T-helper 2 cell treated with Interferon-gamma antibody and Interleukin-4, amounts not matched to agents 5 μg/mL and 100 μg/mL, for 36 hours (primary cell): ENCODE measurements around the gene FKBP2.

ENCODE experiments used
- DNase-seq: peaks from one replicate; pipeline ENCODE4 v3.0.0; 2021; ENCODE audit warnings: low spot score
- H3K27ac Mint-ChIP-seq: one replicate; pipeline ENCODE4 v1.8.0; 2021; ENCODE audit warnings: mild to moderate bottlenecking, mixed read lengths
- H3K27me3 Mint-ChIP-seq: one replicate; pipeline ENCODE4 v1.8.0; 2021; ENCODE audit warnings: low read depth, mixed read lengths
- H3K36me3 Mint-ChIP-seq: one replicate; pipeline ENCODE4 v1.8.0; 2021; ENCODE audit warnings: low read depth, mixed read lengths
- H3K4me1 Mint-ChIP-seq: one replicate; pipeline ENCODE4 v1.8.0; 2021; ENCODE audit warnings: low read depth, mixed read lengths
- H3K4me3 Mint-ChIP-seq: one replicate; pipeline ENCODE4 v1.8.0; 2022; ENCODE audit warnings: mild to moderate bottlenecking, moderate library complexity, mixed read lengths
- H3K9me3 Mint-ChIP-seq: one replicate; pipeline ENCODE4 v1.8.0; 2021; ENCODE audit warnings: mixed read lengths

Gene FKBP2

DNA sequence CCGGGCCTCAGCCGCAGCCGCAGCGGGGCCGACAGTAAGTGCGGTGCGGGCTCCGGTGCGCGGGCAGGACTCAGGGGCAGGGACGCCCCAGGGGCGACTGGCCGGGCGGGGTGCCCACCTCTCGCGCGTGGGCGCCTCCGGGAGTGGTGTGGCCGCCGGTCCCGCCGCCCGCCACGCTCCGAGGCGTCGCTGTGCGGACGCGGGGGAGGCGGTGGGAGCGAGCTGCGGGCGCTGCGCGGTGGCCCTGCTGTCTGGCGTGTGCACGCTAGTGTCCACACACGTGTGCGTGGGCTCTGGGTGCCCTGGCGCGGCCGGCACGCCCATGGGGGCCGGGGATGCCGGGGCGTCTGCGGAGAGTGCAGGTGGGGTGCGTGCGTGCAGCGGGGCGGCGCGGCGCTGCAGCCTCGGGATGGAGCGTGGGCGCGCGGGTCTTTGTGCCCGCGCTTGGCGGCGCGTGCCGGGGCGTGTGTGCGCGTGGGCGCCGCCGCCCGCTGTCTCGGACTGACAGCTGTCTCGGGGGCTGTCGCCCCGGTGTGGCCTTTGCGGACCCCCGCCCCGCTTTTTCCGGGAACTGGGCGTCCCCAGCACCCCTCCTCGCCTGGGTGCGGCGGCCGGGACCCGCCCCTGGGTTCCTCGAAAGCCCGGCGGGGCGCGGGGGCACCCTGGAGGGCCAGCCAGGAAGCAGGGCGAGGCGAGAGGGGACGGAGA is 51.0 kb downstream of the FKBP2 start:
- DNase-seq = no peak
- H3K4me3 Mint-ChIP-seq = no peak overlapping the region
- H3K4me1 Mint-ChIP-seq = peaks cover 2% of the 10 kb centered on the region
- no peak overlapping the region for H3K27ac Mint-ChIP-seq
- H3K36me3 Mint-ChIP-seq = no peaks in the 10 kb centered on the region
- H3K27me3 Mint-ChIP-seq = peaks cover 60% of the 10 kb centered on the region
- H3K9me3 Mint-ChIP-seq = no peaks in the 10 kb centered on the region

GRCh38 chr11:64292460-64293254 is 51.8 kb downstream of the FKBP2 start:
- Mint-ChIP-seq H3K4me3 (peak overlapping the region; percentile 47), H3K27ac (peak overlapping the region; percentile 26), H3K27me3 (peaks cover 67% of the 10 kb centered on the region), H3K9me3 (no peaks in the 10 kb centered on the region), H3K4me1 (peaks cover 4% of the 10 kb centered on the region), H3K36me3 (no peaks in the 10 kb centered on the region)
- DNase-seq = no peak
